Cardiac fibroblast (primary cell): ENCODE data around the gene UTS2R.

Source experiments
- DNase-seq, 2 donors: peaks; one replicate each; pipeline versions ENCODE4 v3.0.0 to v3.0.0-alpha.2; 2010; ENCODE audit warnings: low read depth in 2 of 2
- H3K4me3 ChIP-seq, 2 donors: replicated peaks in 1 of 2; 1 replicate in 1 of 2; 2 replicates in 1 of 2; pipeline ENCODE4 v1.5.1; 2011; ENCODE audit warnings: low read depth in 2 of 2, low read length in 2 of 2, mild to moderate bottlenecking in 2 of 2, moderate library complexity in 1 of 2
- CTCF ChIP-seq: IDR thresholded peaks from one replicate; pipeline ENCODE4 v1.5.1; 2011; ENCODE audit warnings: low read depth, mild to moderate bottlenecking, low read length, inconsistent platforms

Gene UTS2R

DNA sequence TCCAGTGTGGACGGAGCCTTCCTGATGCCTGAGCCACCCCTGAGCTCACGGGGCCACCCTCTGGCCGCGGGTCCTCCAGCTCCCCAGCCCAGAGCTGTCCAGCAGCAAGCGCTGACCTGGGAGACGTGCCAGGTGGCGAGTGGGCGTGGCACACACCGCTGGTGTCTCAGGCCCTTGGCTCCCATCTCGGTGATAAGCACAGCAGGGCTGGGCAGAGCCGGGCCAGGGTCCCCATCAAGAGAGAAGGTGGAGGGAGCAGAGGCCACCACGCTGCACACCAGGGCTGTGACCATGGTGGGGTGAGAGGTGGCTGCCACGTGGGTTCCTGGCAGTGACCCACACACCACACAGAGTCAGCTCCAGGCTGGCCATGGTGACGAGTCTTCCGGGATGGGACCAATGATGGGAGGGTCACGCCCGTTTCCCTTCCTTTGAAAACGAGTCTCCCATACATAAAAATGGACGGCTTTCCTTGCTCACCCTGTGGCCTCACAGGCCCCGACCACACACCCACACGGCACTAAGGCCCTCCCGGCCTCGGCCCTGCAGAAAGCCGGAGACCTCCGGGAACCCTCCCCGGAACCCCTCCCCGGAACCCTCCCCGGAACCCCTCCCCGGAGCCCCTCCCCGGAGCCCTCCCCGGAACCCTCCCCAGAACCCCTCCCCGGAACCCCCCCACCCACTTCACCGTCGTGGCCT is 16.8 kb downstream of the UTS2R start:
- no peak for DNase-seq
- H3K4me3 ChIP-seq = no peak overlapping the region
- no peak for TF ChIP-seq CTCF

DNA sequence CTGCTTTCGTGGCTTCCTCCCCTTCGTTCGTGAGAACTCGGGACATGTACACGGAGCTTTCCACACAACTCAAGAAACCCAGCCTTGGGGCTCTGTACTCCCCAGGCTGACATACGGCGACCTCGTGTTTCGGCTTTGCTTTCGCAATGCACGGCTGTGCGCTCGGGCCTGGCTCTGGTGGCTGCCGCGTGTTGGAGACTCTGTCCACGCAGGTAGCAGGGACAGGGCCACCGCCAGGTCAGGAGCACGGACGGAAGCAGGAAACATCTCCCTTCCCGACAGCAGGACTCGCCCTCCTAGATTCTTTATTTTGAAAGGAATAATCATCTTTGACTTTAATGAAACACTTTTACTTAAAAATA is 17.3 kb downstream of the UTS2R start:
- no peak overlapping the region for H3K4me3 ChIP-seq
- TF ChIP-seq CTCF = no peak
- no peak for DNase-seq

DNA sequence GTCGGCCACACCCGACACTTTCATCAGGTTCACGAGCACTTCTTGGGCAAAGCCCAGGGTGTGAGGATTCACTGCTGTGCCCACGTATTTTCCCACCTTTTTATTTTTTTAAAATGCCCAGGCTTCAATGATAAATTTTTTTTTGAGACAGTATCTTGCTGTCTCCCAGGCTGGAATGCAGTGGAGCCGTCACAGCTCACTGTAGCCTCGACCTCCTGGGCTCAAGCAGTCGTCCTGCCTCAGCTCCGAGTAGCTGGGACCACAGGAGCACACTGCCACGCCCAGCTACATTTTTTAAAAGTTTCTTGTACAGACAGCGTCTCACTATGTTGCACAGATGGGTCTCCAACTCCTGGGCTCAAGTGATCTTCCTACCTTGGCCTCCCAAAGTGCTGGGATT is 17.8 kb downstream of the UTS2R start:
- no peak overlapping the region for H3K4me3 ChIP-seq
- TF ChIP-seq CTCF = no peak
- DNase-seq = no peak

DNA sequence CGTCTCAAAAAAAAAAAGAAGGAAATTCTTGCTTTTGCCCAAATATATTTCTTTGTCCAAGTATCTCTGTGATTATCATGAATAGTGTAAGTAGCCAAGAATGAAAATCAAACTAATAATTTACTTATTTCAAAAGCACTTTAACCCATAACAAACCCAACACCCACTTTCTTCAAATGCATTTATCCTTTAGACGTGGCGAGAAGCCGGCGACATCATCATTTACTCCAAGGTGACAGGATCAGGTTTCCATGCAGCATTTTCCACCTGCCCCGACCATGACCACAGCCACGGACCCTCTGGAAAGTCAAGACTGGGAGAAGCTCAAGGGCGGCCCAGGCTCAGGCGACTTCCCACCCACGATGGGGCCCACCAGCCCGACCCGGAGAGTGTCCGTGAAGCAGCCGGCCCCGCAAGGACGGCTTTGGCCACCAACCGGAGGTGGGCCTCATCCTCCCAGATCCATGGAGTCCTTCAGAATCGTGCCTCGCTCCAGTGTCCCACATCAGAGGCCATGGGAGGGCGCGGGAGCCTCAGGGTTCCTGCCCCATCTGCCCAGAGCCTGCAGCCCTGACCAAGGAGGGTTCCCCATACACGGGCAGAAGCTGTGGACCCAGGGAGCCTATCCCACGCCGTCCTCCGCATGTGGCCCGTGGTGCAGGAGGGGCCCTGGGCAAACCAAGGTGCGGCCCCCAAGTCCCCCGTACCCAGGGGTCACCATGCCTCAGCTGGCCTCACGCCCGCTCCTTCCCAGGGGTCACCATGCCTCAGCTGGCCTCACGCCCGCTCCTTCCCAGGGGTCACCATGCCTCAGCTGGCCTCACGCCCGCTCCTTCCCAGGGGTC is 18.7 kb downstream of the UTS2R start:
- no peak overlapping the region for H3K4me3 ChIP-seq
- no peak for DNase-seq
- no peak for TF ChIP-seq CTCF

DNA sequence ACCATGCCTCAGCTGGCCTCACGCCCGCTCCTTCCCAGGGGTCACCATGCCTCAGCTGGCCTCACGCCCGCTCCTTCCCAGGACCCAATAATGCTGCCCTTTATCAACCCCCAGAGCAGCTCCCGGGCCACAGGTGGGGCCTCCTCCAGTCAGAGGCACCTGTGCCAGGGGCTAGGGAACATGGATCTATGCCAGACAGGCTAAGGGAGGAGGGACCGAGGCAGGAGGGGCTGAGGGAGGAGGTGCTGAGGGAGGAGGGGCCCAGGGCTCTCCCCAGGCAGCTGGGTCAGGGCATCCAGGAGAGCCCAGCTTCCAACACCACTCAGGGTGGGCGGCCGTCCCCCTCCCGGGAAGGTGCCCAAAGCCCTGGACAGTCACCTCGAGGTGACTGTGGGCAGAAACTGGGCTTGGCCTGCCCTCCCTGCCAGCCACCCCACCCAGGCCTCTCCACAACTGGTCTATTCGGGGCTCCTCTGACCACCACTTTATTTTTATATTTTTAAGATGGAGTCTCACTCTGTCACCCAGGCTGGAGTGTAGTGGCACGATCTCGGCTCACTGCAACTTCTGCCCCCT is 19.4 kb downstream of the UTS2R start:
- no peak for DNase-seq
- no peak for TF ChIP-seq CTCF
- H3K4me3 ChIP-seq = no peak overlapping the region

GRCh38 chr17:82391496-82392066 is 20.0 kb downstream of the UTS2R start:
- no peak for TF ChIP-seq CTCF
- DNase-seq = no peak
- H3K4me3 ChIP-seq = no peak overlapping the region
